CD14-positive monocyte (primary cell): Measurements from ENCODE around the gene NOSIP. TPM values are rescaled to one million over a fixed set of nuclear protein-coding genes. Genes with fewer than 3 reads are reported as not detected.

Experiments
- DNase-seq, 3 donors: peaks; one replicate each; pipeline ENCODE4 v3.0.0-alpha.2; 2011 to 2022
- H2AFZ ChIP-seq: 2 replicates; pipeline ENCODE4 v1.6.0; 2012; ENCODE audit warnings: mild to moderate bottlenecking, low read depth, low read length, inconsistent platforms; ENCODE audit not compliant: insufficient read depth, poor library complexity, severe bottlenecking
- H3K27ac ChIP-seq, 2 donors: 1 replicate in 1 of 2; 2 replicates in 1 of 2; pipeline ENCODE4 v1.5.1; 2012 to 2013; ENCODE audit warnings: low read length in 2 of 2, control low read depth in 1 of 2, inconsistent platforms in 1 of 2, low read depth in 1 of 2, mild to moderate bottlenecking in 1 of 2
- H3K27me3 ChIP-seq, 2 donors: one replicate each; pipeline versions ENCODE4 v1.6.0 to v1.6.1; 2011 to 2013; ENCODE audit warnings: low read length in 2 of 2; ENCODE audit not compliant: control insufficient read depth in 2 of 2, insufficient read depth in 2 of 2
- H3K36me3 ChIP-seq, 2 donors: replicated peaks in 1 of 2; 1 replicate in 1 of 2; 2 replicates in 1 of 2; pipeline versions ENCODE4 v1.5.1 to v1.6.1; 2012 to 2013; ENCODE audit warnings: low read length in 2 of 2, control low read depth in 1 of 2, inconsistent platforms in 1 of 2, mild to moderate bottlenecking in 1 of 2; ENCODE audit not compliant: insufficient read depth in 2 of 2, control insufficient read depth in 1 of 2
- H3K4me1 ChIP-seq, 2 donors: 1 replicate in 1 of 2; 2 replicates in 1 of 2; pipeline versions ENCODE4 v1.5.1 to v1.6.1; 2012 to 2013; ENCODE audit warnings: low read length in 2 of 2, control low read depth in 1 of 2, inconsistent platforms in 1 of 2, mild to moderate bottlenecking in 1 of 2, moderate library complexity in 1 of 2; ENCODE audit not compliant: insufficient read depth in 2 of 2, control insufficient read depth in 1 of 2
- H3K4me2 ChIP-seq: replicated peaks from 2 replicates; pipeline ENCODE3; 2012; ENCODE audit warnings: low read length, moderate library complexity, mild to moderate bottlenecking; ENCODE audit not compliant: poor library complexity, severe bottlenecking; ENCODE audit errors: extremely low read depth
- H3K4me3 ChIP-seq, 3 experiments: fragments of 200-600 bp in 1 of 3; sonication (generic) in 1 of 3; replicated peaks in 1 of 3; 1 replicate in 2 of 3; 2 replicates in 1 of 3; pipeline ENCODE4 v1.5.1; 2011 to 2013; ENCODE audit warnings: low read length in 3 of 3, mild to moderate bottlenecking in 3 of 3, control low read depth in 2 of 3, low read depth in 2 of 3, inconsistent platforms in 1 of 3, moderate library complexity in 1 of 3
- H3K79me2 ChIP-seq: 2 replicates; pipeline ENCODE4 v1.6.0; 2012; ENCODE audit warnings: mild to moderate bottlenecking, control low read depth, inconsistent platforms, low read length, moderate library complexity; ENCODE audit not compliant: insufficient read depth
- H3K9ac ChIP-seq: 2 replicates; pipeline ENCODE4 v1.6.0; 2017; ENCODE audit warnings: low read length, mild to moderate bottlenecking; ENCODE audit not compliant: insufficient read depth, poor library complexity, severe bottlenecking
- H3K9me3 ChIP-seq, 2 donors: replicated peaks in 1 of 2; 1 replicate in 1 of 2; 2 replicates in 1 of 2; pipeline versions ENCODE4 v1.5.1 to v1.6.1; 2012 to 2013; ENCODE audit warnings: low read length in 2 of 2, control low read depth in 1 of 2; ENCODE audit not compliant: control insufficient read depth in 1 of 2, insufficient read depth in 1 of 2
- H4K20me1 ChIP-seq: 2 replicates; pipeline ENCODE4 v1.6.0; 2012; ENCODE audit warnings: mild to moderate bottlenecking, low read length, control low read depth, moderate library complexity; ENCODE audit not compliant: insufficient read depth
- H3K27ac Mint-ChIP-seq, 7 donors: one replicate each; pipeline ENCODE4 v1.8.0; 2020; ENCODE audit warnings: mild to moderate bottlenecking in 7 of 7, mixed read lengths in 7 of 7, moderate library complexity in 6 of 7, inconsistent platforms in 2 of 7
- H3K27me3 Mint-ChIP-seq, 3 donors: one replicate each; pipeline ENCODE4 v1.8.0; 2021 to 2022; ENCODE audit warnings: low read depth in 3 of 3, mild to moderate bottlenecking in 3 of 3, mixed read lengths in 3 of 3, moderate library complexity in 3 of 3, inconsistent platforms in 1 of 3
- H3K36me3 Mint-ChIP-seq, 2 donors: one replicate each; pipeline ENCODE4 v1.8.0; 2020; ENCODE audit warnings: mixed read lengths in 2 of 2, inconsistent platforms in 1 of 2, mild to moderate bottlenecking in 1 of 2
- H3K4me1 Mint-ChIP-seq: one replicate; pipeline ENCODE4 v1.8.0; 2020; ENCODE audit warnings: mild to moderate bottlenecking, mixed read lengths
- H3K4me3 Mint-ChIP-seq, 2 donors: one replicate each; pipeline ENCODE4 v1.8.0; 2020; ENCODE audit warnings: mild to moderate bottlenecking in 2 of 2, mixed read lengths in 2 of 2, moderate library complexity in 1 of 2
- H3K9me3 Mint-ChIP-seq, 7 donors: one replicate each; pipeline ENCODE4 v1.8.0; 2020 to 2022; ENCODE audit warnings: mixed read lengths in 7 of 7, mild to moderate bottlenecking in 6 of 7, moderate library complexity in 6 of 7, inconsistent platforms in 2 of 7
- WGBS: methylation state at CpG from one replicate; pipeline ENCODE4 v1.1.5; 2013; ENCODE audit warnings: missing lambda C conversion rate; ENCODE audit not compliant: insufficient coverage; 5-methylcytosine and 5-hydroxymethylcytosine counted together
- intact Hi-C, 2 donors: fragments of 100-400 bp; cut with micrococcal nuclease; formaldehyde crosslinking; loops; one replicate each; pipeline versions ENCODE4 v1.15.0 to v1.15.1; 2023
- polyA plus RNA-seq, 3 donors: library from polyadenylated mRNA; depleted of rRNA in 1 of 3; unstranded in 2 of 3; stranded (reverse) in 1 of 3; fragments of 300-500 nt in 2 of 3; fragments of >200 nt in 1 of 3; fragmentation: Illumina TruSeq in 2 of 3; gene quantifications; 1 replicate in 2 of 3; 2 replicates in 1 of 3; pipeline ENCODE4 v1.2.3, GENCODE V29; 2012 to 2021
- TF ChIP-seq, protein P1 (sequence below): fragments of 200-600 bp; IDR thresholded peaks from one replicate; pipeline ENCODE4 v1.8.0; 2022; ENCODE audit warnings: antibody characterized with exemption, mild to moderate bottlenecking

NOSIP gene
- polyA plus RNA-seq, 3 donors: 63.4 to 120 (median 96.4) TPM

DNA sequence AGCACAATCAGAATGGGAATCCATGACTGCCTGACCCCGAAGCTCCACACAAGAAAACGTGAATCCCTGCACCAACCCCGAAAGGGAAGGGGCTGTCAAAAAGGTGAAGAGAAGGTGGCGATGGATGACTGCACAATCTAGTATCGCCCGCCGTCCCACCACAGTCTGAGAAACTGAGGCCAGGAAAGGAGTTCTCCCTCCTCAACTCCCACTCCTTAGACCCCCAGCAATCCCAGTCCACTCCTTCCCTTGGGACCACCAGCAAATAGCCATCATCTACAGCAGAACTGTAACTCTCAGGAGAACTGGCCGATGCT is 451 bp downstream of the NOSIP start:
- H3K4me3 Mint-ChIP-seq: peak overlapping the region; percentile 94 to 98
- no peaks in the 10 kb centered on the region for H3K27me3 ChIP-seq
- no peak for DNase-seq
- peaks cover 16 to 20% of the 10 kb centered on the region in 2 donors for H3K4me1 ChIP-seq
- no CpG with 5 or more reads among the region's 8 CpGs for WGBS
- peak overlapping the region; percentile 9 to 67 for H3K27ac ChIP-seq
- peaks cover 8 to 26% of the 10 kb centered on the region in 2 donors for H3K36me3 Mint-ChIP-seq
- H3K9ac ChIP-seq: peak overlapping the region; percentile 76
- H4K20me1 ChIP-seq: peaks cover 16% of the 10 kb centered on the region
- H3K27me3 Mint-ChIP-seq: peaks cover 0 to 2% (median 0%) of the 10 kb centered on the region in 3 donors
- no peaks in the 10 kb centered on the region for H3K9me3 ChIP-seq
- peaks cover 54% of the 10 kb centered on the region for H3K79me2 ChIP-seq
- no peaks in the 10 kb centered on the region for H3K9me3 Mint-ChIP-seq
- H3K27ac Mint-ChIP-seq: peak overlapping the region; percentile 91 to 97 (median 93)
- H3K4me1 Mint-ChIP-seq: peaks cover 22% of the 10 kb centered on the region
- TF ChIP-seq, protein P1, sequence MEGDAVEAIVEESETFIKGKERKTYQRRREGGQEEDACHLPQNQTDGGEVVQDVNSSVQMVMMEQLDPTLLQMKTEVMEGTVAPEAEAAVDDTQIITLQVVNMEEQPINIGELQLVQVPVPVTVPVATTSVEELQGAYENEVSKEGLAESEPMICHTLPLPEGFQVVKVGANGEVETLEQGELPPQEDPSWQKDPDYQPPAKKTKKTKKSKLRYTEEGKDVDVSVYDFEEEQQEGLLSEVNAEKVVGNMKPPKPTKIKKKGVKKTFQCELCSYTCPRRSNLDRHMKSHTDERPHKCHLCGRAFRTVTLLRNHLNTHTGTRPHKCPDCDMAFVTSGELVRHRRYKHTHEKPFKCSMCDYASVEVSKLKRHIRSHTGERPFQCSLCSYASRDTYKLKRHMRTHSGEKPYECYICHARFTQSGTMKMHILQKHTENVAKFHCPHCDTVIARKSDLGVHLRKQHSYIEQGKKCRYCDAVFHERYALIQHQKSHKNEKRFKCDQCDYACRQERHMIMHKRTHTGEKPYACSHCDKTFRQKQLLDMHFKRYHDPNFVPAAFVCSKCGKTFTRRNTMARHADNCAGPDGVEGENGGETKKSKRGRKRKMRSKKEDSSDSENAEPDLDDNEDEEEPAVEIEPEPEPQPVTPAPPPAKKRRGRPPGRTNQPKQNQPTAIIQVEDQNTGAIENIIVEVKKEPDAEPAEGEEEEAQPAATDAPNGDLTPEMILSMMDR: no peak
- H3K4me3 ChIP-seq: peak overlapping the region; percentile 65 to 96 (median 84)
- H3K4me2 ChIP-seq: peak overlapping the region; percentile 86
- H3K36me3 ChIP-seq: peaks cover 9 to 22% of the 10 kb centered on the region in 2 donors
- intact Hi-C loops: loop anchor here in 1 of 2 donors (1.0 kb wide), 1 partner anchor 84 kb away; no protein-coding TSS in a partner anchor
- peak overlapping the region; percentile 82 for H2AFZ ChIP-seq

DNA sequence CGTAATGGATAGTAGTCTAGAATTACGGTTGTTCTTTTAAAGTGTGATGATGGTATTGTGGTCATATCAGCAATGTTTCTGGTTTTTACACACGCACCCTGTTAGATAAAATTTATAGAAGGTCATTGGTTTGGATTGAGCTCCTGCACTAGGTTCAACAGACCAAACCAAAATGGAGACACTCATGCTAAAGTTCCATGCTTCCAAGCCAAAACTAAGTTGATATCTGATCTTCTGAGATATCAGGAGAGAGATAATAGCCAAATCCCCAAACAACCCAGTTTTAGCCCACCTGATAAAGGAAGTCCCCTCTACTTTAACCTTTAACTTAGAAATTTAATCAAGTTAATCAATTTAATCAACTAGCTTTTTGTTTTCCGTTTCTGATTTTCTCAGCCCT is 1.2 kb downstream of the NOSIP start:
- no peak overlapping the region for H3K27ac ChIP-seq
- peaks cover 22% of the 10 kb centered on the region for H3K4me1 Mint-ChIP-seq
- H3K9ac ChIP-seq: no peak overlapping the region

More for the DNA sequence above, 1.2 kb downstream of the NOSIP start:
- Histone ChIP-seq H3K4me2 (peak overlapping the region; percentile 86), H4K20me1 (peaks cover 21% of the 10 kb centered on the region), H3K4me3 (peak overlapping the region in 1 of 3 experiments; percentile 84), H3K9me3 (no peaks in the 10 kb centered on the region), H3K36me3 (peaks cover 9 to 26% of the 10 kb centered on the region in 2 donors), H2AFZ (no peak overlapping the region), H3K79me2 (peaks cover 58% of the 10 kb centered on the region), H3K27me3 (no peaks in the 10 kb centered on the region), H3K4me1 (peaks cover 16 to 20% of the 10 kb centered on the region in 2 donors)
- H3K27me3 Mint-ChIP-seq: peaks cover 0 to 2% (median 0%) of the 10 kb centered on the region in 3 donors
- peak overlapping the region in 1 of 2 donors; percentile 9 for H3K4me3 Mint-ChIP-seq
- no peaks in the 10 kb centered on the region for H3K9me3 Mint-ChIP-seq
- intact Hi-C loops: no loop called here
- TF ChIP-seq, protein P1: no peak
- peak overlapping the region in 1 of 7 donors; percentile 91 for H3K27ac Mint-ChIP-seq
- DNase-seq: no peak
- H3K36me3 Mint-ChIP-seq: peaks cover 13 to 32% of the 10 kb centered on the region in 2 donors
- WGBS: no CpG with 5 or more reads among the region's 4 CpGs
